ENCODE results near the gene SLC25A21.

Gene SLC25A21

DNA sequence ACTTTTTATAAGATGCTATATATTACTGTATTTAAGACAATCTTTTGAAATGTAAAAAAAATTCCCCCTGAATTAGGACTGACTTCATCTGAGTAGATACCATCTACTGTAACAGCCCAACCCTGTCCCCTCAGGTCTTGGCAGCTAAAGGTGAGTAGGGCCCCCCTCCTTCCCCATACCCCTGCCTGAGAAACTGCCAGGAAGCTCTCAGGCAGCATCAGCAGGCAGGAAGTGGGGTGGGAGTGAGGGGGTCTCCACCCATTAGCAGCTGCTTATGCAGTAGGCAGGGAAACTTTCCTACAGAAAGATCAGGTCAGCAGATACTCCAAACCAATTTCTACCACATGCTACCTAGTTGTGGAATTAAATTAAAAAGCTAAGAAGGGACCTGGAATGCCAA is 448.2 kb downstream of the SLC25A21 start:
- H3K4me3 ChIP-seq (ENCODE audit: low read length in 2 of 2), result no peak overlapping the region
- H2AK5ac ChIP-seq (ENCODE audit: low read depth, low read length), result no peak overlapping the region
- no peak for DNase-seq (ENCODE audit: low spot score)
- H3K79me1 ChIP-seq (ENCODE audit: low read depth, low read length), result no peaks in the 10 kb centered on the region
- H3K23ac ChIP-seq (ENCODE audit: low read depth, low read length, poor library complexity), result no peak overlapping the region
- no peak overlapping the region for H4K91ac ChIP-seq (ENCODE audit: low read depth, low read length, poor library complexity)
- no peak overlapping the region for H2BK120ac ChIP-seq (ENCODE audit: low read depth, low read length)
- no peak overlapping the region for H4K8ac ChIP-seq (ENCODE audit: low read depth, low read length)
- no peak overlapping the region for H3K9ac ChIP-seq (ENCODE audit: low read depth, low read length, poor library complexity)
- H2BK5ac ChIP-seq (ENCODE audit: low read length), result no peak overlapping the region
- H3K27me3 ChIP-seq (ENCODE audit: control insufficient read depth in 3 of 3, insufficient read depth in 3 of 3, low read depth in 1 of 3, low read length in 3 of 3), result no peaks in the 10 kb centered on the region
- H2BK15ac ChIP-seq (ENCODE audit: low read length), result no peak overlapping the region
- H3K4me2 ChIP-seq (ENCODE audit: insufficient read depth, low read length, poor library complexity, severe bottlenecking), result no peak overlapping the region
- H3K18ac ChIP-seq (ENCODE audit: low read length), result no peak overlapping the region
- H3K14ac ChIP-seq (ENCODE audit: low read length), result no peak overlapping the region
- H2BK12ac ChIP-seq (ENCODE audit: low read length), result no peak overlapping the region
- no peaks in the 10 kb centered on the region for H3K9me3 ChIP-seq (replicated peaks in 1 of 2; ENCODE audit: control insufficient read depth in 2 of 2, insufficient read depth in 1 of 2, low read depth in 1 of 2, low read length in 2 of 2)
- H2AFZ ChIP-seq (ENCODE audit: low read length), result no peak overlapping the region
- no peak overlapping the region for H3K4ac ChIP-seq (ENCODE audit: low read length)
- no peaks in the 10 kb centered on the region for H3K36me3 ChIP-seq (replicated peaks in 1 of 2; ENCODE audit: control insufficient read depth in 2 of 2, insufficient read depth in 2 of 2, low read length in 2 of 2)
- H3K27ac ChIP-seq (replicated peaks; ENCODE audit: low read length), result no peak overlapping the region
- peaks cover 0 to 4% of the 10 kb centered on the region in 2 donors for H3K4me1 ChIP-seq (ENCODE audit: control insufficient read depth in 2 of 2, insufficient read depth in 1 of 2, low read depth in 1 of 2, low read length in 2 of 2)

GRCh38 chr14:36723530-36723929 is 448.9 kb downstream of the SLC25A21 start:
- Histone ChIP-seq H3K9ac (ENCODE audit: low read depth, low read length, poor library complexity) (no peak overlapping the region), H3K18ac (ENCODE audit: low read length) (no peak overlapping the region), H2BK120ac (ENCODE audit: low read depth, low read length) (no peak overlapping the region), H3K27me3 (ENCODE audit: control insufficient read depth in 3 of 3, insufficient read depth in 3 of 3, low read depth in 1 of 3, low read length in 3 of 3) (no peaks in the 10 kb centered on the region), H3K27ac (replicated peaks; ENCODE audit: low read length) (no peak overlapping the region), H2AFZ (ENCODE audit: low read length) (no peak overlapping the region), H2BK5ac (ENCODE audit: low read length) (no peak overlapping the region), H4K91ac (ENCODE audit: low read depth, low read length, poor library complexity) (no peak overlapping the region), H3K4me3 (ENCODE audit: low read length in 2 of 2) (no peak overlapping the region), H2BK15ac (ENCODE audit: low read length) (no peak overlapping the region), H3K9me3 (replicated peaks in 1 of 2; ENCODE audit: control insufficient read depth in 2 of 2, insufficient read depth in 1 of 2, low read depth in 1 of 2, low read length in 2 of 2) (no peaks in the 10 kb centered on the region), H3K4me1 (ENCODE audit: control insufficient read depth in 2 of 2, insufficient read depth in 1 of 2, low read depth in 1 of 2, low read length in 2 of 2) (peaks cover 0 to 4% of the 10 kb centered on the region in 2 donors), H3K14ac (ENCODE audit: low read length) (no peak overlapping the region), H3K36me3 (replicated peaks in 1 of 2; ENCODE audit: control insufficient read depth in 2 of 2, insufficient read depth in 2 of 2, low read length in 2 of 2) (no peaks in the 10 kb centered on the region), H3K79me1 (ENCODE audit: low read depth, low read length) (no peaks in the 10 kb centered on the region), H2BK12ac (ENCODE audit: low read length) (no peak overlapping the region), H3K23ac (ENCODE audit: low read depth, low read length, poor library complexity) (no peak overlapping the region), H2AK5ac (ENCODE audit: low read depth, low read length) (no peak overlapping the region), H3K4ac (ENCODE audit: low read length) (no peak overlapping the region), H4K8ac (ENCODE audit: low read depth, low read length) (no peak overlapping the region), H3K4me2 (ENCODE audit: insufficient read depth, low read length, poor library complexity, severe bottlenecking) (no peak overlapping the region)
- no CpG with 5 or more reads among the region's 2 CpGs for WGBS, 2 donors (ENCODE audit: extremely low coverage in 2 of 2, insufficient read length in 2 of 2, insufficient replicate concordance in 1 of 2)
- DNase-seq (ENCODE audit: low spot score), result no peak

GRCh38 chr14:36721877-36722276 is 450.5 kb downstream of the SLC25A21 start:
- no peaks in the 10 kb centered on the region for H3K27me3 ChIP-seq (ENCODE audit: control insufficient read depth in 3 of 3, insufficient read depth in 3 of 3, low read depth in 1 of 3, low read length in 3 of 3)
- H3K18ac ChIP-seq (ENCODE audit: low read length), result no peak overlapping the region
- no peak for DNase-seq (ENCODE audit: low spot score)
- H3K27ac ChIP-seq (replicated peaks; ENCODE audit: low read length), result no peak overlapping the region
- H4K8ac ChIP-seq (ENCODE audit: low read depth, low read length), result no peak overlapping the region
- no peak overlapping the region for H3K4me2 ChIP-seq (ENCODE audit: insufficient read depth, low read length, poor library complexity, severe bottlenecking)
- H3K36me3 ChIP-seq (replicated peaks in 1 of 2; ENCODE audit: control insufficient read depth in 2 of 2, insufficient read depth in 2 of 2, low read length in 2 of 2), result no peaks in the 10 kb centered on the region
- no CpG with 5 or more reads among the region's 1 CpG for WGBS, 2 donors (ENCODE audit: extremely low coverage in 2 of 2, insufficient read length in 2 of 2, insufficient replicate concordance in 1 of 2)
- H3K79me1 ChIP-seq (ENCODE audit: low read depth, low read length), result no peaks in the 10 kb centered on the region
- H3K4ac ChIP-seq (ENCODE audit: low read length), result no peak overlapping the region
- no peak overlapping the region for H3K14ac ChIP-seq (ENCODE audit: low read length)
- no peak overlapping the region for H2BK15ac ChIP-seq (ENCODE audit: low read length)
- H3K23ac ChIP-seq (ENCODE audit: low read depth, low read length, poor library complexity), result no peak overlapping the region
- H3K9ac ChIP-seq (ENCODE audit: low read depth, low read length, poor library complexity), result no peak overlapping the region
- H3K4me3 ChIP-seq (ENCODE audit: low read length in 2 of 2), result no peak overlapping the region
- no peak overlapping the region for H2BK120ac ChIP-seq (ENCODE audit: low read depth, low read length)
- no peak overlapping the region for H4K91ac ChIP-seq (ENCODE audit: low read depth, low read length, poor library complexity)
- peaks cover 0 to 4% of the 10 kb centered on the region in 2 donors for H3K4me1 ChIP-seq (ENCODE audit: control insufficient read depth in 2 of 2, insufficient read depth in 1 of 2, low read depth in 1 of 2, low read length in 2 of 2)
- H2BK5ac ChIP-seq (ENCODE audit: low read length), result no peak overlapping the region
- H2AFZ ChIP-seq (ENCODE audit: low read length), result no peak overlapping the region
- no peaks in the 10 kb centered on the region for H3K9me3 ChIP-seq (replicated peaks in 1 of 2; ENCODE audit: control insufficient read depth in 2 of 2, insufficient read depth in 1 of 2, low read depth in 1 of 2, low read length in 2 of 2)
- H2BK12ac ChIP-seq (ENCODE audit: low read length), result no peak overlapping the region
- H2AK5ac ChIP-seq (ENCODE audit: low read depth, low read length), result no peak overlapping the region

DNA sequence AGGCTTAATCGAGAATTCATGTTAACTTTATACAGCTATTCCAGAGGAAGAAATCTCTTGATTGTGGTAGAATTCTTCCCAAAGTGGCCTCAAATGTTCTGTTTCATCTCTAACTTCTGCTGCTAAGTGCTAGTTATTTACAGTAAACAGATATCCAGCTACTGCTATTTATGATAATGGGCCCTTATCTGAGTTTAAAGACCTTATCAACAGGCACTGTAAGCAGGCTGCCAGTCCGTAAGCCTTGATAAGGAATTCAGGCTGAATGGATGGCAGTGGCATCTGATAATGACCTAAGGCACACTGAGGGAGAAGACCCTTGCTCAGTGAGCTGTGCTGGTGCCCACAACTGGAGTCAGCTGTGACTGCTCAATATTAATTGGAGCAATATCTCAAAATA is 451.7 kb downstream of the SLC25A21 start:
- no peak overlapping the region for H2BK5ac ChIP-seq (ENCODE audit: low read length)
- no peaks in the 10 kb centered on the region for H3K27me3 ChIP-seq (ENCODE audit: control insufficient read depth in 3 of 3, insufficient read depth in 3 of 3, low read depth in 1 of 3, low read length in 3 of 3)
- H2BK120ac ChIP-seq (ENCODE audit: low read depth, low read length), result no peak overlapping the region
- H3K14ac ChIP-seq (ENCODE audit: low read length), result no peak overlapping the region
- no peak overlapping the region for H3K27ac ChIP-seq (replicated peaks; ENCODE audit: low read length)
- H3K4me2 ChIP-seq (ENCODE audit: insufficient read depth, low read length, poor library complexity, severe bottlenecking), result no peak overlapping the region
- H3K36me3 ChIP-seq (replicated peaks in 1 of 2; ENCODE audit: control insufficient read depth in 2 of 2, insufficient read depth in 2 of 2, low read length in 2 of 2), result no peaks in the 10 kb centered on the region
- H3K79me1 ChIP-seq (ENCODE audit: low read depth, low read length), result no peaks in the 10 kb centered on the region
- no peak overlapping the region for H3K4me3 ChIP-seq (ENCODE audit: low read length in 2 of 2)
- H3K23ac ChIP-seq (ENCODE audit: low read depth, low read length, poor library complexity), result no peak overlapping the region
- H3K4ac ChIP-seq (ENCODE audit: low read length), result no peak overlapping the region
- H2BK12ac ChIP-seq (ENCODE audit: low read length), result no peak overlapping the region
- H3K4me1 ChIP-seq (ENCODE audit: control insufficient read depth in 2 of 2, insufficient read depth in 1 of 2, low read depth in 1 of 2, low read length in 2 of 2), result peaks cover 0 to 3% of the 10 kb centered on the region in 2 donors
- no peak overlapping the region for H4K8ac ChIP-seq (ENCODE audit: low read depth, low read length)
- no peak overlapping the region for H2AK5ac ChIP-seq (ENCODE audit: low read depth, low read length)
- no peak overlapping the region for H2BK15ac ChIP-seq (ENCODE audit: low read length)
- no peak overlapping the region for H2AFZ ChIP-seq (ENCODE audit: low read length)
- no CpG with 5 or more reads among the region's 2 CpGs for WGBS, 2 donors (ENCODE audit: extremely low coverage in 2 of 2, insufficient read length in 2 of 2, insufficient replicate concordance in 1 of 2)
- no peak overlapping the region for H4K91ac ChIP-seq (ENCODE audit: low read depth, low read length, poor library complexity)
- no peaks in the 10 kb centered on the region for H3K9me3 ChIP-seq (replicated peaks in 1 of 2; ENCODE audit: control insufficient read depth in 2 of 2, insufficient read depth in 1 of 2, low read depth in 1 of 2, low read length in 2 of 2)
- no peak for DNase-seq (ENCODE audit: low spot score)
- H3K9ac ChIP-seq (ENCODE audit: low read depth, low read length, poor library complexity), result no peak overlapping the region
- H3K18ac ChIP-seq (ENCODE audit: low read length), result no peak overlapping the region

Data from neuronal stem cell (in vitro differentiated cells).